HL-60 (cell line): Measurements from ENCODE around the gene GRB10.

ENCODE experiments used
- DNase-seq, 2 experiments: peaks; one replicate each; pipeline ENCODE4 v3.0.0-alpha.2; 2010 to 2020; ENCODE audit warnings: low read depth in 1 of 2, low spot score in 1 of 2
- H3K27ac ChIP-seq: fragments of 250-450 bp; sonication (Bioruptor Pico); replicated peaks from 2 replicates; pipeline ENCODE4 v1.5.1; 2020; ENCODE audit warnings: mild to moderate bottlenecking, moderate library complexity
- H3K27me3 ChIP-seq: fragments of 250-450 bp; sonication (Bioruptor Pico); 2 replicates; pipeline ENCODE4 v1.5.1; 2021; ENCODE audit warnings: mild to moderate bottlenecking, moderate library complexity; ENCODE audit not compliant: insufficient read depth, poor library complexity, severe bottlenecking
- H3K4me3 ChIP-seq: replicated peaks from 2 replicates; pipeline ENCODE4 v1.5.1; 2011; ENCODE audit warnings: mild to moderate bottlenecking, control low read depth, low read length; ENCODE audit not compliant: insufficient read depth
- CTCF ChIP-seq: IDR thresholded peaks from one replicate; pipeline ENCODE4 v1.5.1; 2011; ENCODE audit warnings: low read length, control low read depth, inconsistent platforms; ENCODE audit not compliant: insufficient read depth
- GABPA ChIP-seq: IDR thresholded peaks from 2 replicates; pipeline ENCODE4 v1.6.1; 2012; ENCODE audit warnings: low read depth
- POLR2AphosphoS5 ChIP-seq: IDR thresholded peaks from 2 replicates; pipeline ENCODE4 v1.6.1; 2012; ENCODE audit warnings: low read depth
- REST ChIP-seq: IDR thresholded peaks from 2 replicates; pipeline ENCODE4 v1.6.1; 2012; ENCODE audit warnings: low read depth; ENCODE audit not compliant: insufficient replicate concordance
- SPI1 ChIP-seq: IDR thresholded peaks from 2 replicates; pipeline ENCODE4 v1.6.1; 2012; ENCODE audit warnings: low read depth, mild to moderate bottlenecking, borderline replicate concordance

The GRB10 gene

GRCh38 chr7:50562136-50562535 is 220.6 kb downstream of the GRB10 start:
- no peak overlapping the region for H3K27ac ChIP-seq
- peaks cover 10% of the 10 kb centered on the region for H3K27me3 ChIP-seq
- H3K4me3 ChIP-seq, result no peak overlapping the region
- DNase-seq, result no peak
- TF ChIP-seq POLR2AphosphoS5 (no peak), CTCF (no peak), REST (no peak), SPI1 (no peak), GABPA (no peak)

GRCh38 chr7:50560865-50561351 is 221.8 kb downstream of the GRB10 start:
- Histone ChIP-seq H3K27me3 (peaks cover 10% of the 10 kb centered on the region), H3K27ac (no peak overlapping the region), H3K4me3 (no peak overlapping the region)
- no peak for DNase-seq
- no peak for TF ChIP-seq GABPA
- no peak for TF ChIP-seq CTCF
- no peak for TF ChIP-seq SPI1
- TF ChIP-seq POLR2AphosphoS5, result no peak
- TF ChIP-seq REST, result no peak

- TF ChIP-seq SPI1, result no peak
- no peak for TF ChIP-seq CTCF
- TF ChIP-seq GABPA, result no peak
- TF ChIP-seq POLR2AphosphoS5, result no peak
- TF ChIP-seq REST, result no peak
- H3K27ac ChIP-seq, result no peak overlapping the region
- DNase-seq, result no peak
- H3K27me3 ChIP-seq, result peaks cover 12% of the 10 kb centered on the region
- no peak overlapping the region for H3K4me3 ChIP-seq
These were observed 222.8 kb downstream of the GRB10 start for GRCh38 chr7:50559881-50560280.
